Liver (tissue), 9 donors: ENCODE measurements around the gene TVP23A. TPM values are rescaled to one million over a fixed set of nuclear protein-coding genes. Genes with fewer than 3 reads are reported as not detected.

Experiments used
- DNase-seq: peaks from one replicate; pipeline ENCODE4 v3.0.0-alpha.2; 2017; ENCODE audit warnings: low spot score
- H3K27ac ChIP-seq, 2 donors: one replicate each; pipeline ENCODE4 v1.7.0; 2013; ENCODE audit warnings: inconsistent platforms in 2 of 2, low read length in 2 of 2, control low read depth in 1 of 2, low read depth in 1 of 2, mild to moderate bottlenecking in 1 of 2
- H3K27me3 ChIP-seq, 4 donors: one replicate each; pipeline versions ENCODE4 v1.6.1 to v1.7.0; 2013; ENCODE audit warnings: low read length in 3 of 4, inconsistent platforms in 1 of 4, mild to moderate bottlenecking in 1 of 4, moderate library complexity in 1 of 4; ENCODE audit not compliant: control insufficient read depth in 4 of 4, insufficient read depth in 4 of 4
- H3K36me3 ChIP-seq, 4 donors: one replicate each; pipeline versions ENCODE4 v1.6.1 to v1.7.0; 2013; ENCODE audit warnings: low read length in 3 of 4, mild to moderate bottlenecking in 3 of 4, low read depth in 1 of 4, moderate library complexity in 1 of 4; ENCODE audit not compliant: control insufficient read depth in 4 of 4, insufficient read depth in 3 of 4
- H3K4me1 ChIP-seq, 4 donors: one replicate each; pipeline versions ENCODE4 v1.6.1 to v1.7.0; 2013; ENCODE audit warnings: low read length in 3 of 4, mild to moderate bottlenecking in 3 of 4, moderate library complexity in 1 of 4; ENCODE audit not compliant: control insufficient read depth in 4 of 4, insufficient read depth in 4 of 4
- H3K4me3 ChIP-seq, 3 donors: one replicate each; pipeline versions ENCODE4 v1.6.1 to v1.7.0; 2013; ENCODE audit warnings: low read length in 3 of 3, control low read depth in 1 of 3, low read depth in 1 of 3, mild to moderate bottlenecking in 1 of 3
- H3K9ac ChIP-seq, 2 donors: one replicate each; pipeline ENCODE4 v1.7.0; 2013; ENCODE audit warnings: low read length in 2 of 2, mild to moderate bottlenecking in 2 of 2, moderate library complexity in 2 of 2, control low read depth in 1 of 2, low read depth in 1 of 2
- H3K9me3 ChIP-seq, 4 donors: one replicate each; pipeline versions ENCODE4 v1.6.1 to v1.7.0; 2013; ENCODE audit warnings: low read length in 3 of 4; ENCODE audit not compliant: control insufficient read depth in 4 of 4
- EGR1 ChIP-seq, 2 donors: IDR thresholded peaks; 2 replicates each; pipeline ENCODE4 v1.6.1; 2016 to 2018; ENCODE audit warnings: antibody characterized with exemption in 2 of 2, low read depth in 2 of 2
- FOXA1 ChIP-seq: IDR thresholded peaks from 2 replicates; pipeline ENCODE4 v1.6.1; 2016; ENCODE audit warnings: antibody characterized with exemption
- GABPA ChIP-seq, 2 donors: IDR thresholded peaks in 1 of 2; conservative IDR thresholded peaks in 1 of 2; 2 replicates each; pipeline ENCODE4 v1.6.1; 2016; ENCODE audit warnings: antibody characterized with exemption in 2 of 2, mild to moderate bottlenecking in 1 of 2, moderate library complexity in 1 of 2
- HNF4A ChIP-seq, 2 donors: conservative IDR thresholded peaks; 2 replicates each; pipeline ENCODE4 v1.6.1; 2016; ENCODE audit warnings: antibody characterized with exemption in 2 of 2, mild to moderate bottlenecking in 2 of 2
- HNF4G ChIP-seq: IDR thresholded peaks from 2 replicates; pipeline ENCODE4 v1.6.1; 2016; ENCODE audit warnings: antibody characterized with exemption
- JUND ChIP-seq, 2 donors: IDR thresholded peaks; 2 replicates each; pipeline ENCODE4 v1.6.1; 2016; ENCODE audit warnings: antibody characterized with exemption in 2 of 2
- NR2F2 ChIP-seq: IDR thresholded peaks from 2 replicates; pipeline ENCODE4 v1.6.1; 2016; ENCODE audit warnings: antibody characterized with exemption
- RAD21 ChIP-seq, 2 donors: IDR thresholded peaks; 2 replicates each; pipeline ENCODE4 v1.6.1; 2016; ENCODE audit warnings: antibody characterized with exemption in 2 of 2, mild to moderate bottlenecking in 2 of 2
- RXRA ChIP-seq, 2 donors: IDR thresholded peaks; 2 replicates each; pipeline ENCODE4 v1.6.1; 2017 to 2018; ENCODE audit warnings: antibody characterized with exemption in 2 of 2, mild to moderate bottlenecking in 1 of 2
- SP1 ChIP-seq: IDR thresholded peaks from 2 replicates; pipeline ENCODE4 v1.6.1; 2018; ENCODE audit warnings: antibody characterized with exemption, mild to moderate bottlenecking
- TAF1 ChIP-seq: conservative IDR thresholded peaks from 2 replicates; pipeline ENCODE4 v1.6.1; 2016; ENCODE audit warnings: antibody characterized with exemption, mild to moderate bottlenecking
- YY1 ChIP-seq: IDR thresholded peaks from 2 replicates; pipeline ENCODE4 v1.6.1; 2016; ENCODE audit warnings: antibody characterized with exemption, mild to moderate bottlenecking
- WGBS: extraction: QIAGEN DNeasy Blood & Tissue Kit; methylation state at CpG from one replicate; pipeline ENCODE4 v1.1.7; 2013; 5-methylcytosine and 5-hydroxymethylcytosine counted together
- polyA plus RNA-seq, 2 donors: library from polyadenylated mRNA; stranded (reverse) in 1 of 2; unstranded in 1 of 2; fragments of 200-250 nt in 1 of 2; fragments of >200 nt in 1 of 2; fragmentation: Nextera tagmentation in 1 of 2; extraction: Ambion mirVana in 1 of 2; gene quantifications; one replicate each; pipeline versions ENCODE4 v1.2.1 to v1.2.3, GENCODE V29; 2013 to 2015
- total RNA-seq, 2 donors: library from RNA; depleted of rRNA; stranded (reverse); fragments of >200 nt; gene quantifications; one replicate each; pipeline ENCODE4 v1.2.3, GENCODE V29; 2014
- TF ChIP-seq, protein P1 (sequence below): IDR thresholded peaks from 2 replicates; pipeline ENCODE4 v1.6.1; 2016; ENCODE audit warnings: antibody characterized with exemption, mild to moderate bottlenecking
- TF ChIP-seq, protein P2 (sequence below): IDR thresholded peaks from 2 replicates; pipeline ENCODE4 v1.6.1; 2016; ENCODE audit warnings: antibody characterized with exemption
- TF ChIP-seq, protein P3 (sequence below): IDR thresholded peaks from 2 replicates; pipeline ENCODE4 v1.6.1; 2016; ENCODE audit warnings: antibody characterized with exemption
- TF ChIP-seq, protein P4 (sequence below): IDR thresholded peaks from 2 replicates; pipeline ENCODE4 v1.6.1; 2016; ENCODE audit warnings: antibody characterized with exemption
- donor health status: healthy.
- donor health status: healthy.
- donor health status: healthy.
- donor health status: healthy.
- donor health status: healthy.

Gene TVP23A
- total and polyA plus RNA-seq, 4 donors, result 0.09 to 0.32 (median 0.09) TPM; not detected in 1

DNA sequence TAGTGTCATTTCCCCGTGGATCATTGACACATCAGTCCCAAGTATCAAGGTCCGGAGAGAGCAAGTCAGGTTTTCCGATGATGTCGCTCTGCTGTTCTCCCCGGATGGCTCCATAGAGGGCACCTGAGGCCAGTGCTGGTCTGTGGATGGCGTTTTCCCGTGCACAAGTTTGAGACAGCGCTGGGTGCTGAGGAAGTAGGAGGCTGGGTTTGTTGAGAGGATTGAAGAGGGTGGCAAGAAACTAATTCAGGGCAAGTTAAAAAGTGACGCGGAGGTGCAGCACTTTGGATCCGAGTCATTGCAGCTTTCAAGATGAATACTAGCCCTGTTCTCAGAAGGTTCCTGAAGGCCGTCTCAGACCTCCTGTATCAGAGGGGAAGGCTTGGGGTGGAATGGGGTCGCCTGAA lies 67.3 kb downstream of the TVP23A start:
- peak overlapping the region in 1 of 2 donors; percentile 45 for H3K27ac ChIP-seq
- TF ChIP-seq JUND (IDR thresholded peaks at IDR 0.05) (peak in 1 of 2 donors; percentile 55), HNF4A (conservative IDR thresholded peaks at IDR 0.05) (peak in 1 of 2 donors; percentile 30), RXRA (IDR thresholded peaks at IDR 0.05) (no peak)
- 71% methylated on average over 13 of the region's 13 CpGs for WGBS

DNA sequence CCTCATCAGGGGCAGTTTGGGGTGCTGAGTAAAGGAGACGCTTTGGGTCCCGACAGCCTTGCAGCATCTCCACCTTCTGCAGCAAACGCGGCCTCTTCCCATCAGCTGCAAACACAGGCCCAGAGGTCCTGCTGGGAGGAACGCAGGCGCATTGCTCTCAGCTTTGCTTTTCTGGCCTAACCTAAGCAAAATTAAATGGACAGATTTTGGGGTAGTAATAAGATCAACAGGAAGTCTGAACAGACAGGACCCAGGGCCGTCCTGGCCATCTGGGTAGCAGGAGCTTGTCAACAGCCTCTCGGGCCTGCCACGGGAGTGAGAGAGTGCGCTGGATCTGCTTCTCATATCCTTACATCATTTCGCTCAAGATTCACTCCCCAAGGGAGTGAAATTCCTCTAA lies 67.8 kb downstream of the TVP23A start:
- H3K4me3 ChIP-seq, result no peak overlapping the region
- peak overlapping the region in 1 of 2 donors; percentile 45 for H3K27ac ChIP-seq
- TF ChIP-seq RXRA (IDR thresholded peaks at IDR 0.05) (peak in 1 of 2 donors; percentile 22), FOXA1 (no peak)
- H3K36me3 ChIP-seq, result peaks cover 8 to 44% (median 18%) of the 10 kb centered on the region in 4 donors
- no peaks in the 10 kb centered on the region for H3K4me1 ChIP-seq
- no peaks in the 10 kb centered on the region for H3K9me3 ChIP-seq
- no peaks in the 10 kb centered on the region for H3K27me3 ChIP-seq
- no peak for DNase-seq
- no peak overlapping the region for H3K9ac ChIP-seq
- WGBS, result 84% methylated on average over 11 of the region's 11 CpGs

More for the DNA sequence above, 67.3 kb downstream of the TVP23A start:
- H3K4me3 ChIP-seq, result no peak overlapping the region
- no peak overlapping the region for H3K9ac ChIP-seq
- no peaks in the 10 kb centered on the region for H3K4me1 ChIP-seq
- H3K9me3 ChIP-seq, result no peaks in the 10 kb centered on the region
- no peak for DNase-seq
- H3K36me3 ChIP-seq, result peaks cover 11 to 45% (median 18%) of the 10 kb centered on the region in 4 donors
- no peaks in the 10 kb centered on the region for H3K27me3 ChIP-seq

DNA sequence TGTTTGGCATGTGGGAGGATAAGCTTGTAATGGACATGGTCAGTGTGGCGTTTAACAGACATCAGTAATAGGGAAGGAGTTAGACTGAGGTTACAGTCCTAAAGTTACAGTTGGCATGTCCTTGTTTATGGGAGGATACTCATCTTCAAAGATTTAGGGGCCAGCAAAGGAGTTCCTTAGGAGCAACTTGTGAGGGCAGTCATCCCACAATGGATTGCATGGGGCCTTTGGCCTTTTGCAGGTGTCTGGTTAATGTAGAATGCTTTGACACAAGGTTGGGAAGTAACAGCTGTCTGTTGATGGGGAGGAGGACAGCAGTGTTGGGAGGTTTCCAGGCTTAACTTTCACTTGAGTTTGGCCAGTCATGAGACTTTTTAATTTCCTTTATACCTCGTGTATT lies 72.8 kb downstream of the TVP23A start:
- no peak for DNase-seq
- Histone ChIP-seq H3K36me3 (peaks cover 8 to 19% (median 12%) of the 10 kb centered on the region in 4 donors), H3K4me3 (no peak overlapping the region), H3K9me3 (no peaks in the 10 kb centered on the region), H3K4me1 (peaks cover 5 to 13% (median 9%) of the 10 kb centered on the region in 4 donors), H3K27ac (no peak overlapping the region), H3K9ac (no peak overlapping the region), H3K27me3 (no peaks in the 10 kb centered on the region)
- TF ChIP-seq, protein P1, sequence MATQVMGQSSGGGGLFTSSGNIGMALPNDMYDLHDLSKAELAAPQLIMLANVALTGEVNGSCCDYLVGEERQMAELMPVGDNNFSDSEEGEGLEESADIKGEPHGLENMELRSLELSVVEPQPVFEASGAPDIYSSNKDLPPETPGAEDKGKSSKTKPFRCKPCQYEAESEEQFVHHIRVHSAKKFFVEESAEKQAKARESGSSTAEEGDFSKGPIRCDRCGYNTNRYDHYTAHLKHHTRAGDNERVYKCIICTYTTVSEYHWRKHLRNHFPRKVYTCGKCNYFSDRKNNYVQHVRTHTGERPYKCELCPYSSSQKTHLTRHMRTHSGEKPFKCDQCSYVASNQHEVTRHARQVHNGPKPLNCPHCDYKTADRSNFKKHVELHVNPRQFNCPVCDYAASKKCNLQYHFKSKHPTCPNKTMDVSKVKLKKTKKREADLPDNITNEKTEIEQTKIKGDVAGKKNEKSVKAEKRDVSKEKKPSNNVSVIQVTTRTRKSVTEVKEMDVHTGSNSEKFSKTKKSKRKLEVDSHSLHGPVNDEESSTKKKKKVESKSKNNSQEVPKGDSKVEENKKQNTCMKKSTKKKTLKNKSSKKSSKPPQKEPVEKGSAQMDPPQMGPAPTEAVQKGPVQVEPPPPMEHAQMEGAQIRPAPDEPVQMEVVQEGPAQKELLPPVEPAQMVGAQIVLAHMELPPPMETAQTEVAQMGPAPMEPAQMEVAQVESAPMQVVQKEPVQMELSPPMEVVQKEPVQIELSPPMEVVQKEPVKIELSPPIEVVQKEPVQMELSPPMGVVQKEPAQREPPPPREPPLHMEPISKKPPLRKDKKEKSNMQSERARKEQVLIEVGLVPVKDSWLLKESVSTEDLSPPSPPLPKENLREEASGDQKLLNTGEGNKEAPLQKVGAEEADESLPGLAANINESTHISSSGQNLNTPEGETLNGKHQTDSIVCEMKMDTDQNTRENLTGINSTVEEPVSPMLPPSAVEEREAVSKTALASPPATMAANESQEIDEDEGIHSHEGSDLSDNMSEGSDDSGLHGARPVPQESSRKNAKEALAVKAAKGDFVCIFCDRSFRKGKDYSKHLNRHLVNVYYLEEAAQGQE, result no peak
- TF ChIP-seq GABPA (IDR thresholded peaks at IDR 0.05 in 1 of 2, conservative IDR thresholded peaks at IDR 0.05 in 1 of 2) (no peak), NR2F2 (no peak), RAD21 (IDR thresholded peaks at IDR 0.05) (no peak), TAF1 (no peak), RXRA (IDR thresholded peaks at IDR 0.05) (no peak), JUND (IDR thresholded peaks at IDR 0.05) (no peak), HNF4G (no peak), YY1 (no peak), EGR1 (IDR thresholded peaks at IDR 0.05; ENCODE audit: low read depth in 2 of 2) (no peak), SP1 (no peak)
- TF ChIP-seq, protein P2, sequence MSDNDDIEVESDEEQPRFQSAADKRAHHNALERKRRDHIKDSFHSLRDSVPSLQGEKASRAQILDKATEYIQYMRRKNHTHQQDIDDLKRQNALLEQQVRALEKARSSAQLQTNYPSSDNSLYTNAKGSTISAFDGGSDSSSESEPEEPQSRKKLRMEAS, result no peak
- TF ChIP-seq, protein P3, sequence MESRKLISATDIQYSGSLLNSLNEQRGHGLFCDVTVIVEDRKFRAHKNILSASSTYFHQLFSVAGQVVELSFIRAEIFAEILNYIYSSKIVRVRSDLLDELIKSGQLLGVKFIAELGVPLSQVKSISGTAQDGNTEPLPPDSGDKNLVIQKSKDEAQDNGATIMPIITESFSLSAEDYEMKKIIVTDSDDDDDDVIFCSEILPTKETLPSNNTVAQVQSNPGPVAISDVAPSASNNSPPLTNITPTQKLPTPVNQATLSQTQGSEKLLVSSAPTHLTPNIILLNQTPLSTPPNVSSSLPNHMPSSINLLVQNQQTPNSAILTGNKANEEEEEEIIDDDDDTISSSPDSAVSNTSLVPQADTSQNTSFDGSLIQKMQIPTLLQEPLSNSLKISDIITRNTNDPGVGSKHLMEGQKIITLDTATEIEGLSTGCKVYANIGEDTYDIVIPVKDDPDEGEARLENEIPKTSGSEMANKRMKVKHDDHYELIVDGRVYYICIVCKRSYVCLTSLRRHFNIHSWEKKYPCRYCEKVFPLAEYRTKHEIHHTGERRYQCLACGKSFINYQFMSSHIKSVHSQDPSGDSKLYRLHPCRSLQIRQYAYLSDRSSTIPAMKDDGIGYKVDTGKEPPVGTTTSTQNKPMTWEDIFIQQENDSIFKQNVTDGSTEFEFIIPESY, result no peak
- TF ChIP-seq, protein P4, sequence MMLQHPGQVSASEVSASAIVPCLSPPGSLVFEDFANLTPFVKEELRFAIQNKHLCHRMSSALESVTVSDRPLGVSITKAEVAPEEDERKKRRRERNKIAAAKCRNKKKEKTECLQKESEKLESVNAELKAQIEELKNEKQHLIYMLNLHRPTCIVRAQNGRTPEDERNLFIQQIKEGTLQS, result no peak
- WGBS, result 74% methylated on average over 2 of the region's 2 CpGs
